IMR-90 (cell line): ENCODE measurements around the gene FSTL3. TPM values are rescaled to one million over a fixed set of nuclear protein-coding genes. Genes with fewer than 3 reads are reported as not detected.
A peak's percentile ranks its signal among the peaks of the same experiment; 100 is the strongest.

Source experiments
- ATAC-seq: fragments of 200-7000 bp; cut with Tn5 transposase; 2 replicates; pipeline ENCODE4 v1.9.1; 2020; ENCODE audit warnings: low read depth, mild to moderate bottlenecking, moderate library complexity
- BruUV-seq: library from RNA; stranded (reverse); fragments of 400-500 nt; replicated peaks from 2 replicates; lab custom pipeline; 2021; lab: Mats Ljungman, UMichigan
- CTCF ChIA-PET: fragments of 300-600 bp; formaldehyde crosslinking; extraction: SDS; loops from one replicate; lab custom pipeline; 2021; ENCODE audit warnings: antibody characterized with exemption; lab: Yijun Ruan, JAX
- POLR2A ChIA-PET: fragments of 300-600 bp; sonication (Branson Sonifier 250); formaldehyde crosslinking; loops from one replicate; lab custom pipeline; 2022; ENCODE audit warnings: antibody characterized with exemption; ENCODE audit not compliant: unreplicated experiment; lab: Charles Lee
- DNase-seq: peaks from one replicate; pipeline ENCODE4 v3.0.0; 2013
- H2AFZ ChIP-seq: replicated peaks from 2 replicates; pipeline ENCODE3; 2013; ENCODE audit warnings: low read length, mild to moderate bottlenecking; ENCODE audit not compliant: poor library complexity
- H2AK5ac ChIP-seq: 2 replicates; pipeline ENCODE4 v1.6.1; 2013; ENCODE audit warnings: low read depth, low read length, inconsistent platforms
- H2AK9ac ChIP-seq: replicated peaks from 2 replicates; pipeline ENCODE3; 2013; ENCODE audit warnings: mild to moderate bottlenecking, low read depth, low read length, moderate library complexity; ENCODE audit not compliant: poor library complexity
- H2BK120ac ChIP-seq: 2 replicates; pipeline ENCODE4 v1.6.1; 2013; ENCODE audit warnings: low read depth, low read length, inconsistent platforms
- H2BK15ac ChIP-seq: 3 replicates; pipeline ENCODE4 v1.6.1; 2013; ENCODE audit warnings: low read depth, low read length, inconsistent platforms
- H2BK20ac ChIP-seq: 2 replicates; pipeline ENCODE4 v1.6.1; 2013; ENCODE audit warnings: low read depth, mild to moderate bottlenecking, inconsistent platforms, low read length, moderate library complexity
- H2BK5ac ChIP-seq: 2 replicates; pipeline ENCODE4 v1.6.1; 2013; ENCODE audit warnings: mild to moderate bottlenecking, low read depth, low read length, inconsistent platforms; ENCODE audit not compliant: poor library complexity, severe bottlenecking
- H3K14ac ChIP-seq: replicated peaks from 2 replicates; pipeline ENCODE4 v1.6.1; 2013; ENCODE audit warnings: low read depth, low read length, inconsistent platforms
- H3K18ac ChIP-seq: 2 replicates; pipeline ENCODE4 v1.6.1; 2013; ENCODE audit warnings: low read depth, low read length, control low read depth
- H3K23ac ChIP-seq: 2 replicates; pipeline ENCODE4 v1.6.1; 2013; ENCODE audit warnings: low read depth, low read length, inconsistent platforms
- H3K27ac ChIP-seq: 2 replicates; pipeline ENCODE4 v1.5.1; 2013; ENCODE audit warnings: mild to moderate bottlenecking, control low read depth, low read length; ENCODE audit not compliant: insufficient read depth
- H3K27me3 ChIP-seq: 2 replicates; pipeline ENCODE4 v1.6.1; 2013; ENCODE audit warnings: low read length; ENCODE audit not compliant: control insufficient read depth, insufficient read depth
- H3K36me3 ChIP-seq: 2 replicates; pipeline ENCODE4 v1.6.1; 2013; ENCODE audit warnings: low read length, mixed read lengths; ENCODE audit not compliant: control insufficient read depth, insufficient read depth
- H3K4ac ChIP-seq: 2 replicates; pipeline ENCODE4 v1.6.1; 2013; ENCODE audit warnings: low read depth, low read length, inconsistent platforms
- H3K4me1 ChIP-seq: 2 replicates; pipeline ENCODE4 v1.6.1; 2013; ENCODE audit warnings: low read length, mixed read lengths; ENCODE audit not compliant: control insufficient read depth, insufficient read depth
- H3K4me2 ChIP-seq: 2 replicates; pipeline ENCODE4 v1.6.1; 2013; ENCODE audit warnings: low read depth, mild to moderate bottlenecking, control low read depth, low read length, moderate library complexity
- H3K4me3 ChIP-seq: 2 replicates; pipeline ENCODE4 v1.5.1; 2013; ENCODE audit warnings: low read depth, mild to moderate bottlenecking, control low read depth, low read length, moderate library complexity; ENCODE audit not compliant: insufficient read depth
- H3K56ac ChIP-seq: 2 replicates; pipeline ENCODE4 v1.6.1; 2013; ENCODE audit warnings: low read length, inconsistent platforms; ENCODE audit not compliant: insufficient read depth; ENCODE audit errors: extremely low read depth
- H3K79me1 ChIP-seq, 2 experiments: 2 replicates each; pipeline ENCODE4 v1.6.1; 2013; ENCODE audit warnings: low read length in 2 of 2, inconsistent platforms in 1 of 2, low read depth in 1 of 2
- H3K9ac ChIP-seq: 2 replicates; pipeline ENCODE4 v1.6.1; 2013; ENCODE audit warnings: low read depth, low read length, control low read depth
- H3K9me1 ChIP-seq: 2 replicates; pipeline ENCODE4 v1.6.1; 2013; ENCODE audit warnings: low read length, inconsistent platforms; ENCODE audit not compliant: insufficient read depth
- H3K9me3 ChIP-seq: 2 replicates; pipeline ENCODE4 v1.6.1; 2013; ENCODE audit warnings: low read length; ENCODE audit not compliant: control insufficient read depth, insufficient read depth
- H4K20me1 ChIP-seq: 2 replicates; pipeline ENCODE4 v1.6.1; 2013; ENCODE audit warnings: low read length, inconsistent platforms; ENCODE audit not compliant: insufficient read depth
- H4K5ac ChIP-seq: 2 replicates; pipeline ENCODE4 v1.6.1; 2013; ENCODE audit warnings: mild to moderate bottlenecking, low read depth, low read length, control low read depth
- H4K8ac ChIP-seq, 2 experiments: 2 replicates each; pipeline ENCODE4 v1.6.1; 2013; ENCODE audit warnings: low read depth in 2 of 2, low read length in 2 of 2, control low read depth in 1 of 2, inconsistent platforms in 1 of 2
- H4K91ac ChIP-seq: 2 replicates; pipeline ENCODE4 v1.6.1; 2013; ENCODE audit warnings: low read depth, low read length, inconsistent platforms; ENCODE audit not compliant: insufficient read depth
- BHLHE40 ChIP-seq: fragments of 150-350 bp; IDR thresholded peaks from 2 replicates; pipeline ENCODE4 v1.6.1; 2016; ENCODE audit warnings: mild to moderate bottlenecking, low read depth, low read length
- CEBPB ChIP-seq: IDR thresholded peaks from 2 replicates; pipeline ENCODE4 v1.6.1; 2012; ENCODE audit warnings: low read depth, low read length, improper control_type of control experiment
- CHD1 ChIP-seq: IDR thresholded peaks from 2 replicates; pipeline ENCODE4 v1.6.1; 2012; ENCODE audit warnings: low read depth, low read length, improper control_type of control experiment
- FOS ChIP-seq: fragments of 150-350 bp; IDR thresholded peaks from 2 replicates; pipeline ENCODE4 v1.6.1; 2016; ENCODE audit warnings: low read depth, low read length
- MAFK ChIP-seq: IDR thresholded peaks from 2 replicates; pipeline ENCODE4 v1.6.1; 2012; ENCODE audit warnings: low read depth, low read length, improper control_type of control experiment
- MAZ ChIP-seq: IDR thresholded peaks from 2 replicates; pipeline ENCODE4 v1.6.1; 2012; ENCODE audit warnings: low read depth, mild to moderate bottlenecking, low read length, improper control_type of control experiment, moderate library complexity, borderline replicate concordance
- MXI1 ChIP-seq: IDR thresholded peaks from 2 replicates; pipeline ENCODE4 v1.6.1; 2012; ENCODE audit warnings: low read depth, mild to moderate bottlenecking, low read length, moderate library complexity, borderline replicate concordance
- NFE2L2 ChIP-seq: fragments of 150-350 bp; IDR thresholded peaks from 2 replicates; pipeline ENCODE4 v1.6.1; 2016; ENCODE audit warnings: low read depth, mild to moderate bottlenecking, low read length
- POLR2A ChIP-seq: IDR thresholded peaks from 2 replicates; pipeline ENCODE4 v1.6.1; 2012; ENCODE audit warnings: mild to moderate bottlenecking, low read depth, low read length
- RAD21 ChIP-seq: IDR thresholded peaks from 2 replicates; pipeline ENCODE4 v1.6.1; 2012; ENCODE audit warnings: low read length, improper control_type of control experiment
- RCOR1 ChIP-seq: IDR thresholded peaks from 2 replicates; pipeline ENCODE4 v1.6.1; 2012; ENCODE audit warnings: mild to moderate bottlenecking, low read length, improper control_type of control experiment; ENCODE audit not compliant: insufficient replicate concordance
- RFX5 ChIP-seq: IDR thresholded peaks from 2 replicates; pipeline ENCODE4 v1.8.0; 2012; ENCODE audit warnings: low read depth, mild to moderate bottlenecking, low read length, moderate library complexity
- SMC3 ChIP-seq: fragments of 150-350 bp; IDR thresholded peaks from 2 replicates; pipeline ENCODE4 v1.6.1; 2016; ENCODE audit warnings: low read depth, mild to moderate bottlenecking, antibody characterized with exemption, low read length, moderate library complexity
- WGBS, 2 experiments: methylation state at CpG; one replicate each; pipeline versions ENCODE4 v1.1.5 to v1.1.7; 2013; ENCODE audit warnings: missing lambda C conversion rate in 2 of 2; ENCODE audit not compliant: insufficient read length in 1 of 2; ENCODE audit errors: extremely low coverage in 2 of 2; 5-methylcytosine and 5-hydroxymethylcytosine counted together
- dilution Hi-C: fragments of 300-500 bp; cut with HindIII; formaldehyde crosslinking; loops from one replicate; pipeline ENCODE4 v1.14.3; 2018; ENCODE audit warnings: low sequenced_read_pairs; ENCODE audit not compliant: unreplicated experiment
- in situ Hi-C: fragments of 300-500 bp; cut with MboI; formaldehyde crosslinking; loops from 3 replicates; pipeline ENCODE4 v1.14.3; 2019; ENCODE audit warnings: low sequenced_read_pairs, inconsistent platforms, mixed read lengths
- intact Hi-C: fragments of 100-400 bp; cut with micrococcal nuclease; formaldehyde crosslinking; loops from 2 replicates; pipeline ENCODE4 v1.10.0; 2022
- polyA plus RNA-seq, 3 experiments: library from polyadenylated mRNA; depleted of rRNA; stranded (reverse); fragments of >200 nt; gene quantifications; 2 replicates each; pipeline ENCODE4 v1.2.3, GENCODE V29; 2012; ENCODE audit warnings: low replicate concordance in 1 of 3
- total RNA-seq: library from RNA; depleted of rRNA; stranded (reverse); fragments of >200 nt; gene quantifications from 2 replicates; pipeline ENCODE4 v1.2.3, GENCODE V29; 2012
- TF ChIP-seq, protein P1 (sequence below): fragments of 150-350 bp; IDR thresholded peaks from 2 replicates; pipeline ENCODE4 v1.6.1; 2016; ENCODE audit warnings: low read depth, mild to moderate bottlenecking, low read length, moderate library complexity, borderline replicate concordance
- TF ChIP-seq, protein P2 (sequence below): fragments of 150-350 bp; IDR thresholded peaks from 2 replicates; pipeline ENCODE4 v1.6.1; 2017; ENCODE audit warnings: mild to moderate bottlenecking, antibody characterized with exemption, low read length, low read depth

Gene FSTL3
- total and polyA plus RNA-seq, 2 of the 4 experiments (the other 2 are of a cell fraction), result 32.3 to 76.9 TPM

DNA sequence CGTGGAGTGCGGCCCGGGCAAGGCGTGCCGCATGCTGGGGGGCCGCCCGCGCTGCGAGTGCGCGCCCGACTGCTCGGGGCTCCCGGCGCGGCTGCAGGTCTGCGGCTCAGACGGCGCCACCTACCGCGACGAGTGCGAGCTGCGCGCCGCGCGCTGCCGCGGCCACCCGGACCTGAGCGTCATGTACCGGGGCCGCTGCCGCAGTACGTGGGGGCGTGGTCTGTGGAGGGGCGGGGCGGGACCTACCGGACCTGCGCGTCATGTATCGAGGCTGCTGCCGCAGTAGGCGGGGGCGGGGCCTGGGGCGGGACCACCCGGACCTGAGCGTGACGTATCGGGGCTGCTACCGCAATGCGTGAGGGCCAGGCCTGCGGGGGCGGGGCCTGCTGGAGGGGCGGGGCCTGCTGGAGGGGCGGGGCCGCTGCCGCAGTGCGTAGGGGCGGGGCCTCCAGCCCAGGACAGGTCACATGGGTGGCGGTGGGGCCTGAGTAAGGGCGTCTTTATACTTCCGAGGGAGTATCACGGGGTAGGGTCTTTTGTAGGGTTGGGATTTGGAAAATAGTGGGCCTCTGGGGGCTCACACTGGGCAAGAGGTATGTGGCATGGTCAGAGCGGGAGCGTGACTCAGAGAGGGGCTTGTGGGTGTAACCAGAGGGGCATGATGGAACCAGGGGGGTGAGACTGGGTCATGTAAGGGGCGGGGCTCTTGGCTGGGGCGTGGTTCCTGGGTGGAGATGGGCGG lies 4.3 kb downstream of the FSTL3 start:
- ATAC-seq (peak; percentile 84), DNase-seq (peak; percentile 98)
- intact Hi-C loops (no loop called here), in situ Hi-C loops (no loop called here), dilution Hi-C loops (no loop called here)
- Histone ChIP-seq H3K9ac (peak overlapping the region; percentile 73), H3K9me3 (no peaks in the 10 kb centered on the region), H2BK120ac (peak overlapping the region; percentile 58; the same call in 1 of the 2 replicates), H3K27ac (peak overlapping the region; percentile 95), H4K91ac (peak overlapping the region; percentile 38), H3K79me1 (peaks cover 13 to 51% of the 10 kb centered on the region in 2 experiments; a peak in 3 of 4 replicates), H3K23ac (no peak overlapping the region), H2AK9ac (peak overlapping the region; percentile 96), H3K4ac (peak overlapping the region; percentile 66), H4K8ac (peak overlapping the region; percentile 62 to 95; a peak in 3 of 4 replicates), H3K18ac (peak overlapping the region; percentile 96), H3K4me1 (peaks cover 18% of the 10 kb centered on the region), H2BK15ac (peak overlapping the region; percentile 38; the same call in 1 of the 3 replicates), H2BK20ac (no peak overlapping the region; the same call in 1 of the 2 replicates), H3K9me1 (peaks cover 12% of the 10 kb centered on the region), H3K27me3 (no peaks in the 10 kb centered on the region), H2BK5ac (peak overlapping the region; percentile 86), H2AK5ac (no peak overlapping the region), H4K5ac (peak overlapping the region; percentile 96), H3K36me3 (peaks cover 2% of the 10 kb centered on the region; the same call in 1 of the 2 replicates), H3K56ac (no peak overlapping the region), H2AFZ (peak overlapping the region; percentile 89), H3K4me2 (peak overlapping the region; percentile 97), H3K4me3 (peak overlapping the region; percentile 72), H3K14ac (peak overlapping the region; percentile 10; the same call in 1 of the 2 replicates), H4K20me1 (peaks cover 18% of the 10 kb centered on the region)
- no TSS peak for BruUV-seq
- WGBS, 2 experiments, result 0% methylated on average over 19 of the region's 70 CpGs; no CpG with 5 or more reads in 1 of the 2 experiments
- CTCF ChIA-PET, result no interaction called here
- POLR2A ChIA-PET, result interaction anchor here (0.8 kb wide), 1 partner anchor 182 kb away, joined by 22 read pairs; no protein-coding TSS in a partner anchor
- peak; percentile 45 for TF ChIP-seq BHLHE40
- TF ChIP-seq, protein P1, sequence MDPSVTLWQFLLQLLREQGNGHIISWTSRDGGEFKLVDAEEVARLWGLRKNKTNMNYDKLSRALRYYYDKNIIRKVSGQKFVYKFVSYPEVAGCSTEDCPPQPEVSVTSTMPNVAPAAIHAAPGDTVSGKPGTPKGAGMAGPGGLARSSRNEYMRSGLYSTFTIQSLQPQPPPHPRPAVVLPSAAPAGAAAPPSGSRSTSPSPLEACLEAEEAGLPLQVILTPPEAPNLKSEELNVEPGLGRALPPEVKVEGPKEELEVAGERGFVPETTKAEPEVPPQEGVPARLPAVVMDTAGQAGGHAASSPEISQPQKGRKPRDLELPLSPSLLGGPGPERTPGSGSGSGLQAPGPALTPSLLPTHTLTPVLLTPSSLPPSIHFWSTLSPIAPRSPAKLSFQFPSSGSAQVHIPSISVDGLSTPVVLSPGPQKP, result no peak
- no peak for TF ChIP-seq RFX5
- peak; percentile 40 for TF ChIP-seq RAD21
- TF ChIP-seq FOS, result 0 out of 2 replicates have a peak, but pooled peaks have one; percentile 17
- peak; percentile 39 for TF ChIP-seq SMC3
- TF ChIP-seq RCOR1, result no peak
- TF ChIP-seq MAFK, result no peak
- no peak for TF ChIP-seq CEBPB
- TF ChIP-seq MAZ, result peak; percentile 60; the same call in 1 of the 2 replicates
- TF ChIP-seq MXI1, result no peak
- TF ChIP-seq POLR2A, result peak; percentile 94
- TF ChIP-seq, protein P2, sequence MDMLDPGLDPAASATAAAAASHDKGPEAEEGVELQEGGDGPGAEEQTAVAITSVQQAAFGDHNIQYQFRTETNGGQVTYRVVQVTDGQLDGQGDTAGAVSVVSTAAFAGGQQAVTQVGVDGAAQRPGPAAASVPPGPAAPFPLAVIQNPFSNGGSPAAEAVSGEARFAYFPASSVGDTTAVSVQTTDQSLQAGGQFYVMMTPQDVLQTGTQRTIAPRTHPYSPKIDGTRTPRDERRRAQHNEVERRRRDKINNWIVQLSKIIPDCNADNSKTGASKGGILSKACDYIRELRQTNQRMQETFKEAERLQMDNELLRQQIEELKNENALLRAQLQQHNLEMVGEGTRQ, result peak; percentile 79
- TF ChIP-seq CHD1, result no peak
- TF ChIP-seq NFE2L2, result no peak
